Chondrocyte (in vitro differentiated cells): ENCODE results near the gene ZNF536. TPM values are rescaled to one million over a fixed set of nuclear protein-coding genes. Genes with fewer than 3 reads are reported as not detected.
"Not testable (repeated sequence)": the region's sequence is repeated elsewhere in the genome, so short reads cannot be mapped to it uniquely, and the experiment has no call there.

ENCODE experiments used
- DNase-seq: peaks from one replicate; pipeline ENCODE4 v3.0.0; 2021; ENCODE audit warnings: mixed read lengths, low spot score
- H3K27ac Mint-ChIP-seq: one replicate; pipeline ENCODE4 v1.8.0; 2021; ENCODE audit warnings: mild to moderate bottlenecking, moderate library complexity, mixed read lengths; ENCODE audit not compliant: unreplicated experiment
- H3K27me3 Mint-ChIP-seq: 2 replicates; pipeline ENCODE4 v1.8.0; 2021; ENCODE audit warnings: low read depth, mixed read lengths
- H3K36me3 Mint-ChIP-seq: 2 replicates; pipeline ENCODE4 v1.8.0; 2021; ENCODE audit warnings: low read depth, mixed read lengths
- H3K4me1 Mint-ChIP-seq: 2 replicates; pipeline ENCODE4 v1.8.0; 2021; ENCODE audit warnings: low read depth, mild to moderate bottlenecking, mixed read lengths
- H3K4me3 Mint-ChIP-seq: one replicate; pipeline ENCODE4 v1.8.0; 2021; ENCODE audit warnings: mild to moderate bottlenecking, moderate library complexity, mixed read lengths; ENCODE audit not compliant: unreplicated experiment
- H3K9me3 Mint-ChIP-seq: 2 replicates; pipeline ENCODE4 v1.8.0; 2021; ENCODE audit warnings: low read depth, mixed read lengths
- total RNA-seq: library from RNA; stranded (reverse); gene quantifications from 3 replicates; pipeline ENCODE4 v1.2.1, GENCODE V29; 2021
- TF ChIP-seq, protein P1 (sequence below): fragments of 200-600 bp; sonication (generic); IDR thresholded peaks from 2 replicates; pipeline ENCODE4 v1.5.0; 2021; ENCODE audit warnings: antibody characterized with exemption, mild to moderate bottlenecking, moderate library complexity

Gene ZNF536
- total RNA-seq, 1 donor from 2014 or later, result not detected

DNA sequence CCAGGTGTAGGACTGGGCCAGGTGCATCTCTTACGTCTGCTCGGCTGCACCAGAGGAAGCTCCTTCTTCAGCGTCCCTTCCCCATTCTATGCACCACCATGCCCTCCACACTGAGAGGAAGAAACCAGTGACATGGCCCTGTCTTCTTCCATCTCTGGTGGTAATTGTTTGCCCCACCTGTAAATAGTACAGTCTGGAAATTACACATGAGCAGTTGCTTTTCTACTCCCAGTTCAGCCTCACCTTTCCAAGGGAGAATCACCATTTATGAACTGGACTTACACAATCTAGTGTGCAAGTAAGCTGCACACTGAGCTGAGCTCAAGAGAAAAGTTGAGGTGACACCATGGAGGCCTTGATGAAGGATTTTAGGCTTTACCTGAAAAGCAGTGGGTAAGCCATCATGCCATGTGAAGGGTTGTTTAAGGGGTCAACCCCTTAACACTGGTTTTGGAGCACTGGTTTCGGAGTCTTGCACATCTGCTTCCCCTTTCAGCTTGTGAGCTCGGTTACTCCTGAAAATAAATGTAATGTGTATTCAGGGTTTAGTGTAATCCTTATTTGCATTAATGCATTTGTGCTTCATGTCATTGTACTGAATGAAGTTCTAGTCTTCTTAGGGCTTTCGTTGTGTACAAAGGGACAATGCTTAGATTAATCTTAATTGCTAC, 22.4 kb downstream of the ZNF536 start:
- no peak for DNase-seq
- H3K27ac Mint-ChIP-seq, result no peak overlapping the region
- H3K4me3 Mint-ChIP-seq, result no peak overlapping the region
- no peaks in the 10 kb centered on the region for H3K9me3 Mint-ChIP-seq
- H3K36me3 Mint-ChIP-seq, result no peaks in the 10 kb centered on the region
- H3K4me1 Mint-ChIP-seq, result no peaks in the 10 kb centered on the region
- TF ChIP-seq, protein P1, sequence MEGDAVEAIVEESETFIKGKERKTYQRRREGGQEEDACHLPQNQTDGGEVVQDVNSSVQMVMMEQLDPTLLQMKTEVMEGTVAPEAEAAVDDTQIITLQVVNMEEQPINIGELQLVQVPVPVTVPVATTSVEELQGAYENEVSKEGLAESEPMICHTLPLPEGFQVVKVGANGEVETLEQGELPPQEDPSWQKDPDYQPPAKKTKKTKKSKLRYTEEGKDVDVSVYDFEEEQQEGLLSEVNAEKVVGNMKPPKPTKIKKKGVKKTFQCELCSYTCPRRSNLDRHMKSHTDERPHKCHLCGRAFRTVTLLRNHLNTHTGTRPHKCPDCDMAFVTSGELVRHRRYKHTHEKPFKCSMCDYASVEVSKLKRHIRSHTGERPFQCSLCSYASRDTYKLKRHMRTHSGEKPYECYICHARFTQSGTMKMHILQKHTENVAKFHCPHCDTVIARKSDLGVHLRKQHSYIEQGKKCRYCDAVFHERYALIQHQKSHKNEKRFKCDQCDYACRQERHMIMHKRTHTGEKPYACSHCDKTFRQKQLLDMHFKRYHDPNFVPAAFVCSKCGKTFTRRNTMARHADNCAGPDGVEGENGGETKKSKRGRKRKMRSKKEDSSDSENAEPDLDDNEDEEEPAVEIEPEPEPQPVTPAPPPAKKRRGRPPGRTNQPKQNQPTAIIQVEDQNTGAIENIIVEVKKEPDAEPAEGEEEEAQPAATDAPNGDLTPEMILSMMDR, result no peak
- H3K27me3 Mint-ChIP-seq, result no peaks in the 10 kb centered on the region

DNA sequence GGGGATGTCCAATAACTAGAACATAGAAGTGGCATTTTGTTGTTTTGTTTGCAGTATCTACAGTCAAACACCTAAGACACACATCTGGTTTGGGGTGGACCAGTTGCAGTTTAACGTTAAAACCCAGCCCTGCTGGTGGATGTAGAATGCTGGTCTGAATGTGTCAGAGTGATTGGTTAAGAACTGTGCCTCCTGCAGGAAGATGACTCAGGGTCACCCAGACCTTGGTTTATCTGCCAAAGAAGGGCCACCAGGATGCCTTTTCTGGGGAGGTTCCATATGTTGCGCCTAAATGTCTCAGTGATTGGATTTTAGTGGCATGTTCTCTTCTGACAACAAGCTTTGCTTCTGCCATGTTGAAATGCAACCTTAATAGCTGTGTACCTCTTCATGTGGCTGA, 23.1 kb downstream of the ZNF536 start:
- H3K36me3 Mint-ChIP-seq, result no peaks in the 10 kb centered on the region
- H3K4me1 Mint-ChIP-seq, result no peaks in the 10 kb centered on the region
- TF ChIP-seq, protein P1, result no peak
- no peak overlapping the region for H3K27ac Mint-ChIP-seq
- no peaks in the 10 kb centered on the region for H3K27me3 Mint-ChIP-seq
- no peak for DNase-seq
- no peaks in the 10 kb centered on the region for H3K9me3 Mint-ChIP-seq
- H3K4me3 Mint-ChIP-seq, result no peak overlapping the region

GRCh38 chr19:30398539-30398938, 26.4 kb downstream of the ZNF536 start:
- H3K27me3 Mint-ChIP-seq, H3K36me3 Mint-ChIP-seq, H3K9me3 Mint-ChIP-seq, H3K27ac Mint-ChIP-seq, H3K4me1 Mint-ChIP-seq, DNase-seq, H3K4me3 Mint-ChIP-seq: not testable (repeated sequence)

DNA sequence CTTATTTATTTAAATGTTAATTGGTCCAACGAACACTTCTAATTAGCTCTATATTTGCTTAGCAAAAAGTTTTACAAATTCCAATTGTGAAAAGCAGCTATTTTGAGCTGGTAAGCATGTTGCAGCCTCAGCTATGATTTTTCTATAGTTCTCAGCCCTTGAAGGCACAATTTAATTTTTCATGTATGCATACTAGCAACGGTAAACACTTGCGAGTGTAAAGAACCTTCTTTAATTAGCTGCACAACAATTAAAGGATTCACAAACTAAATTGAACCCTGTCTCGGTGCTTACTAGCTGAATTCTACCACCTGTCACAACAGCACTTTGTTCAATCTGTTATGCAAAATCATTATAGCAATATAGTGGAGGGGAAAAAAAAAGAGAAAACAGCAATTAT, 29.8 kb downstream of the ZNF536 start:
- no peak overlapping the region for H3K4me3 Mint-ChIP-seq

GRCh38 chr19:30402436-30403202, 30.4 kb downstream of the ZNF536 start:
- Mint-ChIP-seq H3K27ac (no peak overlapping the region), H3K27me3 (peaks cover 5% of the 10 kb centered on the region), H3K4me3 (no peak overlapping the region), H3K4me1 (no peaks in the 10 kb centered on the region), H3K9me3 (peaks cover 7% of the 10 kb centered on the region), H3K36me3 (no peaks in the 10 kb centered on the region)
- TF ChIP-seq, protein P1, result no peak
- DNase-seq, result no peak

More for the DNA sequence above, 29.8 kb downstream of the ZNF536 start:
- Mint-ChIP-seq H3K27me3 (peaks cover 5% of the 10 kb centered on the region), H3K4me1 (no peaks in the 10 kb centered on the region), H3K36me3 (no peaks in the 10 kb centered on the region), H3K9me3 (peaks cover 7% of the 10 kb centered on the region), H3K27ac (no peak overlapping the region)
- DNase-seq, result no peak
- TF ChIP-seq, protein P1, result no peak
